ENCODE results near the gene WDR82.

WDR82 gene

DNA sequence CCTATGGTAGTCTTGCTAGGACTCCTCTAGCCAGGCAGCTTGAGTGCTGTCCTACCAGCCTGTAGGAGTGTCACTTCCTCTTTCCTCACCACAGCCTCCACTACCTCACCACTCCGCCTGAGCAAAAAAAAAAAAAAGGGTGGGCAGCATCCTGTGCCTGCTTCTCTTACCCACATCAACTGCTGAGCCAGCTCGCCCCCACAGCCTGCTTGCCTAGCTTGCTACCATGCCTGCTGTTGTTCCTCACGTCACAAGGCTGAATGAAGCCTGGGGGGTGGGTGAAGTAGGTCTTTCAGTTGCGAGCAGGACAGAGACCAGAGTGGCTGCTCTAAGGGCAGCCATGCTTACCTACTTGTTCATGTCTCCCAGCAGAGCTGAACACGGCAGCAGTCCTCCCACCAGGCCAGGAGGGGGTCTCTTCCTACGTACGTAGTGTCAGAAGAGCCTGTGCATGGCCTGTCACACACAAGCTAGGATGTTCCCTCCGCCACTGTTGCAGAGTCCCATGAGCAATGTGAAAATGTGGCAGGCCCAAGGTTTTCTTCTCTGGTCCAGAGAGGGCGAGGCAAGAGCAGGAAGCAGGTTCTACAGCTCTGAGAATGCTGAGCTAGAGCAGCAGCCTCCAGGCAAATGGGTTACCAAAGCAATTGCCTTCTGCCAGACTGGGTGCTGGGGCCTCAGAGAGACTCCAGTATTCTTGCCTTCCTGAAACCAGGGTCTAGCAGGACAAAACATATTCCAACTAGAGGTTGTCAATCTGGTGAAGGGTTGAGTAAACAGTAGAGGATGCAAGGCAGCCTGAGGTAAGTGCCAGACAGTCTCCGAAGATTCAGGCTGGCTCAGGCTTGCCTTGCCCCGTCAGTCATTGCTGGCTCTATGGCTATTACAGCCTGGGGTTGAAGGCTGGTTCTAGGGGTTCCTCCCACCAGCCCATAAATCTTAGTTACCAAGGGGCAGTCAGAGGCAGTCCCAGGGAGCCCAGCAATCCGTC is 24.8 kb downstream of the WDR82 start:
- DNase-seq, result no peak

GRCh38 chr3:52250122-52250521 is 28.3 kb downstream of the WDR82 start:
- DNase-seq, result no peak

GRCh38 chr3:52249683-52250082 is 28.8 kb downstream of the WDR82 start:
- DNase-seq, result no peak

GRCh38 chr3:52248816-52249547 is 29.5 kb downstream of the WDR82 start:
- DNase-seq, result no peak

DNA sequence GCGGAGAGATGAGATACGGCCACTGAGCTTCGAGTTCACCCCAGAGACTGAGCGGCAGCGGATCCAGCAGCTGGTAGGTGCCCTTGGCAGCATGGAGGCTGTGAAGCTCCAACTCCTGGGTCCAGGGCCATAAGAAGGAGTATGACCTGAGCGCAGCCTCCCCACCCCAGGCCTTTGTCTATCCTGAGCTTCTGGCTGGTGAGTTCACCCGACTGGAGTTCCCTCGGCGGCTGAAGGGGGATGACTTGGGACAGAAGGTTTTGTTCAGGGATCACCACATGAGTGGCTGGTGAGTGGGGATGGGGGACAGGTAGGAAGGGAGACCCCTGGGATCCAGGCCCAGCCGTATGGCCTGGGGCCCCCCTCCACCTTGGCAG is 30.3 kb downstream of the WDR82 start:
- no peak for DNase-seq

DNA sequence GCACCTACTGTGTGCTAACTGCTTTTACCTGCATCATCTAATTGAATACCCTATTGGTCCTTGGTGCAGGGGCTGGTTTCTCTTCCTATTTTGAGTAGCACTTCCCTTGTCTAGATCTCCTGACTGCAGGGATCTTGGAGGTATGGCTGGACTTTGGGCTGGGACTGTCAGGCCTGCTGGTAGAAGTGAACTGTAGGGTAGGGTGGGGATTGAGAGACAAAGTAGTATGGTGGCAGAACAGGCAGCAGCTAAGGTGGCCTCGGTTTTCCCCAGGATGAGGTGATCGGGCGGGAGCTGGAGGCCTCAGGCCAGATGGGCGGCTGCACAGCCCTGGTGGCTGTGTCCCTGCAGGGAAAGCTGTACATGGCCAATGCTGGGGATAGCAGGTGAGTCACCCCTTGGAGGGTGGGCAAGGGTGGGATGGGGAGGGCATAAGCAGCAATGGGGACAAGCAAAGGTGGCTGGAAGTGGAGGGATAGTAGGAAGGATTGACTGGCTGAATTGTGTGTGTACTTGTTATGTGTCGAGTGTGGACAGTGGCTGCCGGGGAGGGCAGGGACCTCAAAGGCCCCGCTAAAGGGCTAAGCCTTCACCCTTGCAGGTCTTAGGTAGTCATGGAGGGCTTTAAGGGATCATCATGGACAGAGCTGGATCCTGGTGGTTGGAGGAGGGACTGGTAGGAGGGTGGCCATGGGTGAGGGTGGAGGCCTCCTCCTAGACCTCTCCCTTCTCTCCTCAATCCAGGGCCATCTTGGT is 30.9 kb downstream of the WDR82 start:
- DNase-seq, result no peak

DNA sequence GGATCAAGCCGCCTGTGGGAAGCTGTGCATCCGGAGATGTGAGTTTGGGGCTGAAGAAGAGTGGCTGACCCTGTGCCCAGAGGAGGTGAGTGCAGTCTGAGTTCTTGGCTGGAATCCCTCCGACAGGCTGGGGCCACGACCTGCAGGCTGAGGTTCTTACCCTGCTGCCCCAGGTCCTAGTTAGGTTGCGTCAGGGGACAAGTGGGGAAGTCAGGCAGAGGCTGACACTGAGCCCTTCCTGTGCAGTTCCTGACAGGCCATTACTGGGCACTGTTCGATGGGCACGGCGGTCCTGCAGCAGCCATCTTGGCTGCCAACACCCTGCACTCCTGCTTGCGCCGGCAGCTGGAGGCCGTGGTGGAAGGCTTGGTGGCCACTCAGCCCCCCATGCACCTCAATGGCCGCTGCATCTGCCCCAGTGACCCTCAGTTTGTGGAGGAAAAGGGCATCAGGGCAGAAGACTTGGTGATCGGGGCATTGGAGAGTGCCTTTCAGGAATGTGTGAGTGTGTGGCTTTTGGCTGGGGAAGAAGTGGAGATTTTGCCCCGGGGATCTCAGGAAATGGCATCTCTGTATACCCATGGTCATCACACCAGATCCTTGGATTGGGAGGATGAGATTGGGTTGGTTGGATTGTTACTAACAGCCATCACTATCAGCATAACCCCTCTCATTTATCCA is 31.6 kb downstream of the WDR82 start:
- DNase-seq, result no peak

- DNase-seq, result no peak
Measured at GRCh38 chr3:52246264-52246620, 32.2 kb downstream of the WDR82 start.

- DNase-seq, result no peak
Measured at GRCh38 chr3:52245322-52246263, 32.9 kb downstream of the WDR82 start, which contains the start of gene PPM1M. Gene PPM1M (plus strand): TSS chr3:52245759. CDS start chr3:52245825, 66 bp downstream.

DNA sequence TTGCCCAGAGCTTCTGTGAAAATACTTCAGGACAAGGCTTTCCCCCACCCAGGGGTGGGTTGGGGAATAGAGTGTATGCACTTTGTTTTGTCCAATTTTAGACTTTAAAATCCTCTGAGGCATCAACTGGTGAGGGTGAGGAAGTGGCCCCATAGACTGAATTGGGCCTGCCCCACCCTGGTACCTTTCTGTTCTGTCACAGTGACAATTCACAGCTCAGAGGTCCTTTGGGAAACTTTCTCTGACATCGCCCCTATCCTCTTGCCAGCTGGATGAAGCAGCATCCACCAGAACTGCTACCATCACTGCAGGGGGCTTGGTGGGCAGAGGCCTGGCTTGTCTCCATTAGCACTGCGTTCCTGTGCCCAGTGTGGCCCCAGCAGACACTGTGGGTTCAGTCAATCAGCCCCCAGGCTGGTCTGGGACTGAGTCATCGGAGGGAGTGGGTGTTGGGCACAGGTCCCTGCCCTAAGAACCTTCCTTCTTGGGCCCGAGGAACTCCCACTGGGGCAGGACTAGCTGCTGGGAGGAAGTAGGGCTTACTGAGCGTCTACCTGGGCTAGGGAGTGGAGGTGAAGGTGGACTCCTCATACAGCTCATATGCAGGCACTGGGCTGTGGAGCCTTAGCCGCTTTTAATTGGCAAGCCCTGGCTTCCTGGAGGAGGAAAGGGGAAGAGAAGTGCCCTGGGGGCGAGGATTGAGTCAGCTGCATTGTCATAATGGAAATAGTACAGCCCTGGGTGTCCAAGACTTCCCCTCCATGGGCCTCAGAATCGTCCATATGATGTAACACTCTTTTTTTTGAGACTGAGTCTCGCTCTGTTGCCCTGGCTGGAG is 34.4 kb downstream of the WDR82 start:
- DNase-seq, result no peak

- DNase-seq, result no peak
Measured at GRCh38 chr3:52242039-52242438, 36.4 kb downstream of the WDR82 start.

- no peak for DNase-seq
Measured at GRCh38 chr3:52240886-52241370, 37.5 kb downstream of the WDR82 start.

DNA sequence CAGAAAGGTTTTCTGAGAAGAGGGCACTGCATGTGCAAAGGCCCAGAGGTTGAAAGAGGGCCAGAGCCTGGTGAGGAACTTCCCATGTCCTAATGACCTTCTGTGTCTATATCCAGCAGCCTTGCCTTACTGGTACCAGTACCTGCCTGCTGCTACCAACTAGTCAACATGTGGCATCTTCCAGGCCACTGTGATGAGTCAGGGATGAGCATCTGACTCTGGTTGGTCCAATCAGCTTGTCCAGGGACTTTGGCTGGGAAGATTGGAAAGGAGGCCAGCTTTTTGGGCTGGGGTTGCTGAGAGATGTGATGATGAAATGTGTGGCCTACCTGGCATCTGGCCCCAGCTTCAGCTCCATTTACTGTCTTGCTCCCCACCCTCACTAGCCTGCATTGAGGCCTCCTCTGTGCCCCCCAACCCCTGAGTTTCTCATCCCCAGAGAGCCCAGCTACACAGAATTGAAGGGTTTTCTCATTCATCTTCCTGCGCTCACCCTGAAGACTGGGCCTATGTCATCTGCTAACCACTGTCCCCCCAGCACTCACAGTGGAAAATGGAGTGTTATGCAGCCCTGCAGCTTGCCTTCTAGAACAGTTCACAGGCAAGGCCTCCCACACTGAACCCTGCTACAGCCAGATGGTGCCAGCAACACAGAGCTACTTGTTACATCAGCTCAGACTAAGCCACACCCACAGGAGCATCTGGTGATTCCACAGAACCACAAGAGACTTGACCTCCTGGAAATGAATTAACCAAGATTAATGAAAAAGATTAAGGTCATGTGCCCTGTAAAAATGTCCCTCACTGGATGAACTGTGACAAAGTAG is 38.2 kb downstream of the WDR82 start:
- DNase-seq, result no peak

GRCh38 chr3:52238761-52239701 is 39.4 kb downstream of the WDR82 start, which contains the start of gene TWF2:
Gene TWF2 (minus strand): TSS chr3:52239158. CDS start chr3:52239016, 142 bp downstream.
- no peak for DNase-seq

GRCh38 chr3:52238193-52238760 is 40.2 kb downstream of the WDR82 start:
- no peak for DNase-seq

- no peak for DNase-seq
Measured at GRCh38 chr3:52237657-52238172, 40.7 kb downstream of the WDR82 start.

GRCh38 chr3:52237006-52237656 is 41.3 kb downstream of the WDR82 start:
- no peak for DNase-seq
